Stimulated activated naive CD8-positive, alpha-beta T cell treated with anti-CD3 and anti-CD28 coated beads, Interleukin-15, amount 100 ng/mL, for 72 hours (primary cell): ENCODE measurements around the gene RCAN3.
"Not testable (repeated sequence)": the region's sequence is repeated elsewhere in the genome, so short reads cannot be mapped to it uniquely, and the experiment has no call there.

Source experiments
- ATAC-seq: fragments of 150-1000 bp; cut with Tn5 transposase; 2 replicates; pipeline ENCODE4 v1.10.0; 2021; ENCODE audit warnings: mild to moderate bottlenecking, moderate library complexity
- DNase-seq, 2 donors: peaks; one replicate each; pipeline ENCODE4 v3.0.0; 2021 to 2022
- H3K27ac Mint-ChIP-seq, 2 donors: one replicate each; pipeline ENCODE4 v1.8.0; 2022; ENCODE audit warnings: mild to moderate bottlenecking in 2 of 2, mixed read lengths in 2 of 2, moderate library complexity in 2 of 2
- H3K27me3 Mint-ChIP-seq: one replicate; pipeline ENCODE4 v1.8.0; 2022; ENCODE audit warnings: mixed read lengths
- H3K4me1 Mint-ChIP-seq: one replicate; pipeline ENCODE4 v1.8.0; 2022; ENCODE audit warnings: mild to moderate bottlenecking, mixed read lengths
- H3K4me3 Mint-ChIP-seq, 2 donors: one replicate each; pipeline ENCODE4 v1.8.0; 2022; ENCODE audit warnings: mild to moderate bottlenecking in 2 of 2, mixed read lengths in 2 of 2, moderate library complexity in 1 of 2
- H3K9me3 Mint-ChIP-seq, 2 donors: one replicate each; pipeline ENCODE4 v1.8.0; 2022; ENCODE audit warnings: mixed read lengths in 2 of 2

The RCAN3 gene

DNA sequence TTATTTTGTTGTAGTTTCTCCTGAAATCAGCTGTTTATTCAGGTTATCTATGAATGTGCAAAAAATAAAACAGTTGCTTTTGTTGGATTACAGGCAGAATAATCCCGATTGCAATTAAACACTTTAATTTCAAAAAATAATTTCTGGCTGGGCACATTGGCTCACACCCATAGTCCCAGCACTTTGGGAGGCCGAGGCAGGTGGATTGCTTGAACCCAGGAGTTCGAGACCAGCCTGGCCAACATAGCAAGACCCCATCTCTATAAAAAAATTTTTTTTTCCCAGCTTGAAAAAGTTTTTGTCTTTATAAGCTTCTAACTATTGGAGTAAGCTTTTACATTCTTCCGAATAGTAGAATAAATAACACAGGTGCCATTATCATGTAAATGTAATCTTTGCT is 15.3 kb downstream of the RCAN3 start:
- Mint-ChIP-seq H3K27me3 (no peaks in the 10 kb centered on the region), H3K4me3 (no peak overlapping the region), H3K9me3 (peaks cover 5 to 6% of the 10 kb centered on the region in 2 donors), H3K27ac (no peak overlapping the region), H3K4me1 (peaks cover 55% of the 10 kb centered on the region)
- DNase-seq = no peak
- ATAC-seq = no peak

DNA sequence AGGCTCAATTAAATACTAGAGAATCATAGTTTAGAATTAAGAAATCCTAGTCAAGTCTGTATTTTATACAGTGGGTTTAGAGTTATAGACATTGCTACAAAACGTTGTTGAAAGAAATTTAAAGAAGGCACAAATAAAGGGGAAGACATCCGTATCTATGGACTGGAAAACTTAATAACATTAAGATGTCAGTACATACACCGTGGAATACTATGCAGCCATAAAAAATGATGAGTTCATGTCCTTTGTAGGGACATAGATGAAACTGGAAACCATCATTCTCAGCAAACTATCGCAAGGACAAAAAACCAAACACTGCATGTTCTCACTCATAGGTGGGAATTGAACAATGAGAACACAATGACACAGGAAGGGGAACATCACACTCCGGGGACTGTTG is 17.6 kb downstream of the RCAN3 start:
- not testable (repeated sequence) for H3K4me3 Mint-ChIP-seq, H3K9me3 Mint-ChIP-seq
- H3K27ac Mint-ChIP-seq = peak overlapping the region; percentile 66 to 69

DNA sequence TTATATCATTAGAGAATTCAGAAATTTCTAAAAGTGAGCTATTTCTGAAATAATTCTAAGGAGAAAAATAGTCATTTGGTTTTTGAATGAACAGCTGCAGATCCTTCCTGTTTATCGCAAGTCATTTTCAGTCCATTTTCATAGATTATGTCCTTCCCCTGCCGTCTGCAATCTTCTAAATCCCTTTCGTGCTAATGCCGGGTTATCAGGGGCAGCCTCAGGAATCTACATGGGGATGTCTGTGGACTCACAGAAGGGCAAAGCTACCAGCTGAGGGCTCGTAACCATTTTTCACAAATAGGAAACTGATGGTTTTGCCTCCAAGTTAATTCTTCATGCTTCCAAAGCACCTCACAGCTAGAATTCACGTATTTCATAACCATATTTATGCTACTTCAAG is 23.0 kb downstream of the RCAN3 start:
- no peak for ATAC-seq
- H3K27ac Mint-ChIP-seq = no peak overlapping the region
- peaks cover 63% of the 10 kb centered on the region for H3K4me1 Mint-ChIP-seq

More for the DNA sequence above, 17.6 kb downstream of the RCAN3 start:
- not testable (repeated sequence) for ATAC-seq, H3K27me3 Mint-ChIP-seq, DNase-seq
- H3K4me1 Mint-ChIP-seq = peaks cover 52% of the 10 kb centered on the region

DNA sequence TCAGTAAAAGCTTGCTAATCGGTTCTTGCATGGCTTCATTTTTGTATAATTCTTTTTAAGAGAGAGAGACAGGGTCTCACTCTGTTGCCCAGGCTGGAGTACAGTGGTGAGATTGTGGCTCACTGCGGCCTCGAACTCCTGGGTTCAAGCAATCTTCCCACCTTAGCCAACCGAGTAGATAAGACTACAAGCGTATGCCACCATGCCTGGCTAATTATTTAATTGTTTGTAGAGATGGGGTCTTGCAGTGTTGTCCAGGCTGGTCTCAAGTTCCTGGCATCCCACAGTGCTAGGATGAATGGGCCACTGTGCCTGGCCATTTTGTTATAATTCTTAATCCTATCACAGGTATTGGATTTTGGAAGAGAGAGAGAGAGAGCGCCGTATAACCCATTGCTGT is 23.4 kb downstream of the RCAN3 start:
- DNase-seq (no peak), ATAC-seq (no peak)
- Mint-ChIP-seq H3K4me1 (peaks cover 65% of the 10 kb centered on the region), H3K4me3 (no peak overlapping the region), H3K9me3 (no peaks in the 10 kb centered on the region), H3K27me3 (no peaks in the 10 kb centered on the region), H3K27ac (peak overlapping the region in 1 of 2 donors; percentile 72)

More for the DNA sequence above, 23.0 kb downstream of the RCAN3 start:
- Mint-ChIP-seq H3K4me3 (no peak overlapping the region), H3K9me3 (no peaks in the 10 kb centered on the region), H3K27me3 (no peaks in the 10 kb centered on the region)
- DNase-seq = no peak

DNA sequence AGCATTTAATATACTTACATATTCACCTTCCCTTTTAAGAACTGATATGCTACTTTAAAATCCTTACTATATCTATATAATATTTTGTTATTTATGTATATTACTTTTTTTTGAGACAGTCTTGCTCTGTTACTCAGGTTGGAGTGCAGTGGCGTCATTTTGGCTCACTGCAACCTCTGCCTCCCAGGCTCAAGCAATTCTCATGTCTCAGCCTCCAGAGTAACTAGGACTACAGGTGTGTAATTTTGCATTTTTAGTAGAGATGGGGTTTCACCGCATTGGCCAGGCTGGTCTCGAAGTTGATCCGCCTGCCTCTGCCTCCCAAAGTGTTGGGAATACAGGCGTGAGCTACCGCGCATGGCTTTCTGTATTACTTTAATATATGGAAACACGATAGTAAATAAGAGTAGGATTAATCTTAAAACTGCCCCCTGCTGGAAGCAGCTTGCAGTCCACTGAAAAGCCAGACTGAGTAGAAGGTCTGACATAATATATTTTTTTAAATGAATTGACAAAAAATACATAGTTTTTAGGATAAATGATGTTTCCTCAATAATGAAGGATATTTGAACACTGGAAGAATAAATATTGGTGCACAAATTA is 24.4 kb downstream of the RCAN3 start:
- DNase-seq (no peak), ATAC-seq (no peak)
- Mint-ChIP-seq H3K9me3 (no peaks in the 10 kb centered on the region), H3K4me1 (peaks cover 75% of the 10 kb centered on the region), H3K4me3 (peak overlapping the region; percentile 35), H3K27ac (no peak overlapping the region), H3K27me3 (no peaks in the 10 kb centered on the region)

DNA sequence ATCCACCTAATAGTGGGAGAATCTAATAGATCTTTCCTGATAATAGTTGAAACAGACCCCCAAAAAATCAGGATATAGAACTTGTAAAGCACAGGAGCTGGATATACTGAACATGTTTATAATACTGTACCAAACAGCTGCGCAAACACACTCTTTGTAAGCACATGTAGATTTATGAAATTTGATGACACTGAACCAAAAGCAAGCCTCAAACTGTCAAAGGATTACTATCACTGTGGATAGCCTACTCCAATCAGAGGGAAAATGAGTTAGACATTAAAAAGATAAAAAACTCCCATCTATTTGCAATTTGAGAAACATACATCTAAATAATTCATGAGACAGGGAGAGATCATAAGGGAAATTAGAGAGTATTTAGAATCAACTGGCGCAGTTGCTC is 26.1 kb downstream of the RCAN3 start:
- Mint-ChIP-seq H3K4me3 (peak overlapping the region in 1 of 2 donors; percentile 23), H3K27ac (peak overlapping the region; percentile 8 to 45), H3K27me3 (no peaks in the 10 kb centered on the region), H3K9me3 (no peaks in the 10 kb centered on the region), H3K4me1 (peaks cover 75% of the 10 kb centered on the region)
- ATAC-seq = no peak
- no peak for DNase-seq

DNA sequence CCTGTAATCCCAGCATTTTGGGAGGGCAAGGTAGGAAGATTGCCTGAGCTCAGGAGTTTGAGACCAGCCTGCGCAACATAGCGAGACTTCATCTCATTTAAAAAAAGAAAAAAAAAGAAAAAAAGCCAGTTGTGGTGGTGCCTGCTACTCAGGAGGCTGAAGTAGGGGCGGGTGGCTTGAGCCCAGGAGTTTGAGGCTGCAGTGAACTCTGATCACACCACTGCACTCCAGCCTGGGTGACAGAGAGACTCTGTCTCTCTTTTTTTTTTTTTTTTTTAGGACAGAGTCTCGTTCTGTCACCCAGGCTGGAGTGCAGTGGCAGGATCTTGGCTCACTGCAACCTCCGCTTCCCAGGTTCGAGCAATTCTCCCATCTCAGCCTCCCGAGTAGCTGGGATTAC is 26.7 kb downstream of the RCAN3 start:
- H3K27me3 Mint-ChIP-seq, DNase-seq, ATAC-seq, H3K4me3 Mint-ChIP-seq, H3K9me3 Mint-ChIP-seq: not testable (repeated sequence)
- Mint-ChIP-seq H3K4me1 (peaks cover 75% of the 10 kb centered on the region), H3K27ac (peak overlapping the region in 1 of 2 donors; percentile 45)

DNA sequence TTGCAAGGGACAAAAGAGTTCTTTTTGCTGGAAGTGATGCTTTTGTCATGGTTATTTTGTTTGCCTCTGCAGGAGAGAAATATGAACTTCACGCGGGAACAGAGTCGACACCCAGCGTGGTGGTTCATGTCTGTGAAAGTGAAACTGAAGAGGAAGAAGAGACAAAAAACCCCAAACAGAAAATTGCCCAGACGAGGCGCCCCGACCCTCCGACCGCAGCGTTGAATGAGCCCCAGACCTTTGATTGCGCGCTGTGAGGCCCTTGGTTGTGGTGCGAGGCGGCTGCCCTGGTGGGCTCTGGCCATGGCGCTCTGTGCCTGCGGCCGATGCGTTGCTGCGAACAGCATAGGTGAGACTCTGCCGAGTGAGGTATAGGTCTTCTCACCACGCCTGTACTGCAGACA is 32.4 kb downstream of the RCAN3 start:
- Mint-ChIP-seq H3K4me3 (peak overlapping the region; percentile 84 to 88), H3K4me1 (peaks cover 87% of the 10 kb centered on the region)

DNA sequence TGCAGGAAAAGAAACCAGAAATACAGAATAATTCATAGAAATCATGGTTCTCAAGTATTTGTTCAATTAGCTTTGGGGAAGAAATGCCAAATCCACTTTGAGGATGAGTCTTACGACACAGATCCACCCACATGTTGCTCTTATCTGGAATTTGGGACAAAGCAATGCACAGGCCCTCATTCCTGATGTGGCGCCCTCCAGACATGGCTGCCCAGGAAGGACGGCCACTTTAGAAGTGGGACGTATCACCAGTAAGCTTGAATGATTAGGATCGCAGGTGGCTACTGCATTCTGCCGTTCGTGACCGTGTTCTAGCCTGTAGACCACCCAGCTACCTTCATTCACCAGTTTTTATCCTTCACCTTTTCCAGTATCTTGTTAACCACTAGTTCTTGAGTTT is 33.1 kb downstream of the RCAN3 start:
- peaks cover 90% of the 10 kb centered on the region for H3K4me1 Mint-ChIP-seq
- H3K9me3 Mint-ChIP-seq = no peaks in the 10 kb centered on the region
- peak overlapping the region in 1 of 2 donors; percentile 98 for H3K27ac Mint-ChIP-seq
- ATAC-seq (no peak), DNase-seq (no peak)
- peak overlapping the region; percentile 84 to 88 for H3K4me3 Mint-ChIP-seq
- H3K27me3 Mint-ChIP-seq = no peaks in the 10 kb centered on the region

More for the DNA sequence above, 32.4 kb downstream of the RCAN3 start:
- Mint-ChIP-seq H3K27me3 (no peaks in the 10 kb centered on the region), H3K9me3 (no peaks in the 10 kb centered on the region), H3K27ac (peak overlapping the region; percentile 94 to 97)
- ATAC-seq (peak; percentile 84), DNase-seq (peak; percentile 75 to 80)

DNA sequence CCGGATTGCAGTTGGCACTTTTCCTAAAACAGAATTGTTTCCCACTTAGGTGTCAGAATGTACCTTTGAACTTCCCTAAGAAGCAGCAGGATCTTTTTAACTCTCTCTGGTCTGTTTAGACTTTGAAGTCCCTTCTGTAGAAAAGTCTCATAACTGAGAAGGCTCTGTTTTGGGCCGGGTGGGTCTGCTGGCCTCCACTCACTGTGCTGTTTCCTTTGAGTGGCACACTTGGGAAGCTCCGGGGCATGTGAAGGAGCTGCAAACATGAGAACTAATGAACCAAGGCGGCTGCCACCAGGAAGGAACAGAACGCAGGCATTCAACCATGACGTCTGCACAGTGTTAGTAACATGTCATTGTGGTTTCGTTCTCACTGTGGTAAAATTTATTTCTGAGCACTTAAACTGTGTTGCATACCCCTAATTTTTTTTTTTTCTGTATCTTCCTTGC is 33.8 kb downstream of the RCAN3 start:
- Mint-ChIP-seq H3K9me3 (no peaks in the 10 kb centered on the region), H3K27me3 (no peaks in the 10 kb centered on the region), H3K4me3 (peak overlapping the region; percentile 84 to 88), H3K4me1 (peaks cover 90% of the 10 kb centered on the region), H3K27ac (peak overlapping the region; percentile 91 to 98)
- peak; percentile 34 to 71 for DNase-seq
- ATAC-seq = peak; percentile 80

DNA sequence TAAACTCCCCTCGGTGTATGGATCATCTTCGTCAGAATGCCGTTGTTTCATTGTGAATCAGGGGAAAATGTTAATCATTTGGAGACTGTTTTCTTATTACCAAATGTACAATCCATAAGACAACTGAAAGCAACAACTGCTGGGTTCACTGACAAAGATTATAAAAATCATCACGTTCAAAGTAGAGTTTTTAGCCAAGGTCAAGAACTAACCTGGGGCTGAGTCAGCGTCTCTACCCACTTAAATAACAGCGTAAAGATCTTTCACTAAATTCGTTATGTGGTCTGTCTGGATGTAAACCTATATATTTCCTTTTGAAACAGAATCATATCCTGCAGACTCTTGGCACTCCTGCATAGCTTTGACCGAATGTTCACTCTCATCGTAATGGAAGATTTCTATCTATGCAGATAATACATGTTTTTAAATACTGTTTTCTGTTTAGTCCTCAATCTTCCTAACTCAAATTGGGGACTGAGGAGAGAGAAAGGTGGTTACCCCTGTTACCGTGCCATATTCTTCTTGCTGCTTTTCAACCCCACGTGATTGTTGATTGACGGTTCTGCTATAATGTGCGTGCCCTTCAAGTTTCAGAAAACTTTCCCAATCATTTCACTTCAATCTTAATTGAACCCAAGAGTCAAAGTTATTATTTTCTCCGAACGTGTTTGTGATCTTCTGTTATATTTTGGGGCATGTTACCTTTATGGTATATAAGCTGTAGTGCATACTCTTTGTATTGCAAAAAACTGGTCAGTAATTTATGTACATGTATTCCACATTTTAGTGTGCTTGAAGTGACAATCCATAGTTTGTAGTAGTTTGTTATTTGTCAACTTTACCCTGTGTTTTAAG is 37.6 kb downstream of the RCAN3 start:
- no peaks in the 10 kb centered on the region for H3K27me3 Mint-ChIP-seq
- ATAC-seq = peak; percentile 59

DNA sequence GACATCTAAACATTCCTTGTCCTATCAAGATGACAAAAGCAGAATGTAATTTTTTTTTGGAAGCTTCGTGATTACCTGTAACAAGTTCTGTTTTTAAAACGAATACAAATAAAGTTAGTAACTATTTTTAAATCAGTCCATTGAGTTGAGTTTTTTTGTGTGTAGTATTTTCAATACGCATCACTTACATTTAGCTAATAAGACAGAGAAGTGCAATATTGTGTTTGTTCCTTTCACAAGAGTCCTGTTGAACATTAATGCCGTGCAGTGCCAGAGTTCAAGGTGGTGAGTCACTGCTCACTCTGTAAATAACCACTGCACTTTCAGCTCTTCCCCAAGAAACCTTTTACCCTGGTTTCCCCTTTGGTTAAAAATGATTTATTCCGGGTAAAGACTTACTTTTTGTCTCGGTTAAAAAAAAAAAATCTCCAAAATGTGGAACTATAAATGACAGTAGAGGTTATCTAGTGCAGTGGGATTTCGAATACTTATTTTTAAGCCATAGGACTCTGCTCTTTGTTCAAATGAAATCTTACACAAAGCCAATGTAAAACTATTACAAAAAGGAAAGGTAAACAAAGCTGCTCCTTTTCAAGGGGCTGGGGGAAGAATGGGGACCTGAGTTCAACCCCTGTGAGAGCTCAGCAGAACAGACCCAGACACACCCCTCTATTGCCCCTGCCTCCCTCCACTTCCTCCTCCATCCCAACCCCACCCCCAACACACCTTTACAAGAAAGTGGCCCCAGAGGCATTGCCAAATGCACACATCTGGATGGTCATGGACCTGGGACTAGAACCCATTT is 38.5 kb downstream of the RCAN3 start:
- DNase-seq (no peak), ATAC-seq (peak; percentile 69)
- H3K4me3 Mint-ChIP-seq = peak overlapping the region; percentile 61 to 68
- no peaks in the 10 kb centered on the region for H3K9me3 Mint-ChIP-seq
- peaks cover 78% of the 10 kb centered on the region for H3K4me1 Mint-ChIP-seq
- no peaks in the 10 kb centered on the region for H3K27me3 Mint-ChIP-seq
- peak overlapping the region; percentile 59 to 94 for H3K27ac Mint-ChIP-seq

More for the DNA sequence above, 37.6 kb downstream of the RCAN3 start:
- Mint-ChIP-seq H3K27ac (peak overlapping the region; percentile 59 to 94), H3K9me3 (no peaks in the 10 kb centered on the region), H3K4me3 (peak overlapping the region; percentile 61 to 68), H3K4me1 (peaks cover 78% of the 10 kb centered on the region)
- no peak for DNase-seq

DNA sequence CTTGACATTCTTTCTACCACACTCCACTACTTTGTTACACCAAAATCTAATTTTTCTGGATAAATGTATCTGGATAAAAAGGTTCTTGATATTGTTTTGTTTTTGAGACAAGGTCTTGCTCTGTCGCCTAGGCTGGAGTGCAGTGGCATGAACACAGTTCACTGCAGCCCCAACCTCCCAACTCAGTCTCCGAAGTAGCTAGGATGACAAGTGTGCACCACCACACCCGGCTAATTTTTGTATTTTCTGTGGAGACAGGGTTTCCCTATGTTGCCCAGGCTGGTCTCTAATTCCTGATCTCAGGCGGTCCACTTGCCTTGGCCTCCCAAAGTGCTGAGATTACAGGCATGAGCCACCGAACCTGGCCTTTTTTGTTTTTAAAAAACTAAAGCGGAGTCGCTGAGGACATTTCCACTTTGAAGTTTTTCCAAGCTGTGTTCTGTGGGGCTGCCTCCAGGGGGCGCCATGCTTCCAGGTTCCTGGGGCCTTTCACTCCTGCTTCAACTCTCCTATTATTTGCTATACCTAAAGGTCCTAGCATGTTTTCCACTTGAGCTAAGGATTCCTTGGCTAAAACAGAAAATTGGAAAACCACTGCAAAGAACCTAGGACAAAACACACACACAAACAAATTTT is 39.2 kb downstream of the RCAN3 start:
- Mint-ChIP-seq H3K4me1 (peaks cover 71% of the 10 kb centered on the region), H3K27ac (peak overlapping the region in 1 of 2 donors; percentile 27), H3K9me3 (no peaks in the 10 kb centered on the region), H3K27me3 (no peaks in the 10 kb centered on the region), H3K4me3 (peak overlapping the region; percentile 61 to 68)
- no peak for DNase-seq
- ATAC-seq = no peak

DNA sequence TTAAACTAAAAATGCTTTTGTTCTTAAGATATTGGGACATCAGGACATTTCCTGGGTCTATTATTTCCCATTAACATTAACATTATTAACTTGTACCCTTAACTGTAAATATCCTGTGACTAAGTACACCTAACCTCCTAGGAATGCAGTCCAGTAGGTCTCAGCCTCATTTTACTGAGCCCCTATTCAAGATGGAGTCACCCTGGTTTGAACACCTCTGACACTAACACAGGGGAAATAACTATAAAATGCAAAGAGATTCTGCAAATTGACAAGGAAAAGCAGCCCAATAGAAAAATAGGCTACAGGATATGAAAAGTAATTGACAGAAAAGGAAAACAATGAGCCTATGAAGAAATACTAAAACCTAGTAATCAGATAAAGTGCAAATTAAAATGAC is 41.6 kb downstream of the RCAN3 start:
- peaks cover 52% of the 10 kb centered on the region for H3K4me1 Mint-ChIP-seq

DNA sequence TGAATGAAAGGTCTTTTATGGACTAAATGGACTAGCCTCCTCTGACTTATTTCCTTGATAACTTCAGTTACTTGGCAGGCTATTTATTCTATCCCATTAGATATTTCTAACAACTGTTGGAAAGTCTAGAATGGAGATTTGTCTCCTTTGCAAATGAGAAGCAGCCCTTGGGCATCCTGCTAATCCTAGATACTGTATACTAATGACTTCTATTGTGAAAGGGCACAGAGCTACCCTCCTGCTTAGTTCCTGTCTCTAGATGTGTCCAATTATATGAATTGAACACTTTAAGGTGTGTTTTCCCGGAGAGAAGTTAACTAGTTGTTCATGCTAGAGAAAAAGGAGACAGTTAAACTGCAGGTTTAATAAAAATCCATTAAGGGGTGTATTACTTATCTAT is 43.0 kb downstream of the RCAN3 start:
- Mint-ChIP-seq H3K4me1 (peaks cover 38% of the 10 kb centered on the region), H3K27me3 (no peaks in the 10 kb centered on the region), H3K4me3 (no peak overlapping the region), H3K9me3 (no peaks in the 10 kb centered on the region), H3K27ac (peak overlapping the region in 1 of 2 donors; percentile 65)
- no peak for DNase-seq
- no peak for ATAC-seq

More for the DNA sequence above, 41.6 kb downstream of the RCAN3 start:
- ATAC-seq (no peak), DNase-seq (no peak)
- Mint-ChIP-seq H3K4me3 (no peak overlapping the region), H3K9me3 (no peaks in the 10 kb centered on the region), H3K27me3 (no peaks in the 10 kb centered on the region), H3K27ac (no peak overlapping the region)
